Lung (tissue), 12 donors: Measurements from ENCODE around the gene ZNF318. TPM values are rescaled to one million over a fixed set of nuclear protein-coding genes. Genes with fewer than 3 reads are reported as not detected.
"Not testable (repeated sequence)": the region's sequence is repeated elsewhere in the genome, so short reads cannot be mapped to it uniquely, and the experiment has no call there.

Source experiments
- ATAC-seq: fragments of 200-7000 bp; cut with Tn5 transposase; one replicate; pipeline ENCODE4 v1.9.1; 2020; ENCODE audit warnings: moderate number of reproducible peaks; ENCODE audit not compliant: insufficient read depth, low FRiP score
- DNase-seq, 3 donors: peaks; one replicate each; pipeline ENCODE4 v3.0.0-alpha.2; 2013 to 2017
- H3K27ac ChIP-seq, 2 donors: one replicate each; pipeline ENCODE4 v1.5.1; 2013; ENCODE audit warnings: mild to moderate bottlenecking in 2 of 2, moderate library complexity in 2 of 2, control low read depth in 1 of 2, inconsistent platforms in 1 of 2, low read depth in 1 of 2, low read length in 1 of 2
- H3K27me3 ChIP-seq, 3 donors: one replicate each; pipeline ENCODE4 v1.5.1; 2013; ENCODE audit warnings: low read length in 2 of 3; ENCODE audit not compliant: control insufficient read depth in 3 of 3, insufficient read depth in 3 of 3
- H3K36me3 ChIP-seq, 4 donors: one replicate each; pipeline ENCODE4 v1.5.1; 2013; ENCODE audit warnings: low read length in 4 of 4, mild to moderate bottlenecking in 1 of 4, moderate library complexity in 1 of 4; ENCODE audit not compliant: control insufficient read depth in 4 of 4, insufficient read depth in 4 of 4
- H3K4me1 ChIP-seq, 5 donors: one replicate each; pipeline ENCODE4 v1.5.1; 2013; ENCODE audit warnings: low read length in 5 of 5, mild to moderate bottlenecking in 2 of 5, moderate library complexity in 1 of 5; ENCODE audit not compliant: control insufficient read depth in 5 of 5, insufficient read depth in 5 of 5
- H3K4me3 ChIP-seq: one replicate; pipeline ENCODE4 v1.5.1; 2013; ENCODE audit warnings: mild to moderate bottlenecking, control low read depth, moderate library complexity
- H3K9ac ChIP-seq, 2 donors: one replicate each; pipeline ENCODE4 v1.5.1; 2013; ENCODE audit warnings: low read length in 2 of 2, control low read depth in 1 of 2; ENCODE audit not compliant: insufficient read depth in 1 of 2
- H3K9me3 ChIP-seq, 4 donors: one replicate each; pipeline ENCODE4 v1.5.1; 2013; ENCODE audit warnings: low read length in 3 of 4, mild to moderate bottlenecking in 1 of 4, moderate library complexity in 1 of 4; ENCODE audit not compliant: control insufficient read depth in 4 of 4, insufficient read depth in 3 of 4
- WGBS, 2 donors: extraction: QIAGEN DNeasy Blood & Tissue Kit; methylation state at CpG; one replicate each; pipeline ENCODE4 v1.1.7; 2013; 5-methylcytosine and 5-hydroxymethylcytosine counted together
- polyA plus RNA-seq, 2 donors: library from polyadenylated mRNA; stranded (reverse); fragments of 200-250 nt; gene quantifications; one replicate each; pipeline ENCODE4 v1.2.1, GENCODE V29; 2013
- total RNA-seq, 2 donors: library from RNA; depleted of rRNA in 1 of 2; stranded (reverse); fragments of >200 nt in 1 of 2; gene quantifications; one replicate each; pipeline ENCODE4 v1.2.1, GENCODE V29; 2014 to 2021
- TF ChIP-seq, protein P1 (sequence below): IDR thresholded peaks from 2 replicates; pipeline ENCODE4 v1.5.1; 2012; ENCODE audit warnings: mild to moderate bottlenecking; ENCODE audit errors: control extremely low read depth, extremely low read depth
- donor health status: control.
- donor health status: control.
- donor health status: Bipolar disorder and iron deficiency.
- donor health status: healthy.
- donor health status: DM: yes; HTN: yes; CAD: no.

ZNF318 gene
- total and polyA plus RNA-seq, 4 donors = 4.1 to 20.5 (median 8.8) TPM

DNA sequence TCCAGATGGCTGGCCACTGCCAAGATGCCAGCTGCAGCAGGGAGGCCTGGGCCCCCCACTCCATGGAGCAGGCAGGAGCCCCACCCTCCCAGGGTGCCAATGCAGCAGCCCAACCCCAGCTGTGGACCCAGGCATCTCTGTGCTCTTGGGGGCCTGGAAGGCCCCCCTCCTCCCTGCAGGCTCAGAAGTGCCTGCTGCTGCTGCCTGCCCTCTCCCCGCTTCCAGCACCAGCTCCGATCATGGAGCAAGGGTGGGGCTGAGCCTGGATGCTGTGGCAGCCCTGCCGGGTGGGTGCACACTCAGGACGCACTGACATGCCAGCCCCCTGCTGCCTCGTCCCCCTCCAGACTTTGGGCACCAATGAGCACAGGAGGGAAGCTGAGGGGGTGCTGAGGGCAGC lies 43.1 kb upstream of the ZNF318 start:
- Histone ChIP-seq H3K4me1 (peaks cover 0 to 2% (median 0%) of the 10 kb centered on the region in 5 donors), H3K9me3 (no peaks in the 10 kb centered on the region), H3K27me3 (peaks cover 0 to 2% (median 0%) of the 10 kb centered on the region in 3 donors), H3K27ac (no peak overlapping the region), H3K9ac (no peak overlapping the region), H3K4me3 (no peak overlapping the region), H3K36me3 (no peaks in the 10 kb centered on the region)
- ATAC-seq (no peak), DNase-seq (no peak)
- TF ChIP-seq, protein P1, sequence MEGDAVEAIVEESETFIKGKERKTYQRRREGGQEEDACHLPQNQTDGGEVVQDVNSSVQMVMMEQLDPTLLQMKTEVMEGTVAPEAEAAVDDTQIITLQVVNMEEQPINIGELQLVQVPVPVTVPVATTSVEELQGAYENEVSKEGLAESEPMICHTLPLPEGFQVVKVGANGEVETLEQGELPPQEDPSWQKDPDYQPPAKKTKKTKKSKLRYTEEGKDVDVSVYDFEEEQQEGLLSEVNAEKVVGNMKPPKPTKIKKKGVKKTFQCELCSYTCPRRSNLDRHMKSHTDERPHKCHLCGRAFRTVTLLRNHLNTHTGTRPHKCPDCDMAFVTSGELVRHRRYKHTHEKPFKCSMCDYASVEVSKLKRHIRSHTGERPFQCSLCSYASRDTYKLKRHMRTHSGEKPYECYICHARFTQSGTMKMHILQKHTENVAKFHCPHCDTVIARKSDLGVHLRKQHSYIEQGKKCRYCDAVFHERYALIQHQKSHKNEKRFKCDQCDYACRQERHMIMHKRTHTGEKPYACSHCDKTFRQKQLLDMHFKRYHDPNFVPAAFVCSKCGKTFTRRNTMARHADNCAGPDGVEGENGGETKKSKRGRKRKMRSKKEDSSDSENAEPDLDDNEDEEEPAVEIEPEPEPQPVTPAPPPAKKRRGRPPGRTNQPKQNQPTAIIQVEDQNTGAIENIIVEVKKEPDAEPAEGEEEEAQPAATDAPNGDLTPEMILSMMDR = no peak
- WGBS, 2 donors = 75 to 90% methylated on average over 5 of the region's 5 CpGs

DNA sequence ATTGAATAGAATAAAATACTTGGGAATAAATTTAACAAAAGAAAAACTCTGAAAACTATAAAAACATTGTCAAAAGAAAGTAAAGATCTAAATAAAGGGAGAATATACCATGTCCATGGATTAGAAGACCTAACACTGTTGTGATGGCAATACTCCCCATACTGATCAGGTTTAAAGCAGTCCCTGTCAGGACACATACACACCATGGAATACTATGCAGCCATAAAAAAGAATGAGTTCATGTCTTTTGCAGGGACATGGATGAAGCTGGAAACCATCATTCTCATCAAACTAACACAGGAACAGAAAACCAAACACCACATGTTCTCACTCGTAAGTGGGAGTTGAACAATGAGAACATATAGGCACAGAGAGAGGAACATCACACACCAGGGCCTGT lies 41.3 kb upstream of the ZNF318 start:
- not testable (repeated sequence) for H3K4me3 ChIP-seq, H3K9ac ChIP-seq, H3K27ac ChIP-seq, H3K9me3 ChIP-seq, H3K36me3 ChIP-seq, DNase-seq, H3K4me1 ChIP-seq, ATAC-seq, H3K27me3 ChIP-seq
- WGBS, 2 donors = 92 to 97% methylated on average over 1 of the region's 1 CpG

DNA sequence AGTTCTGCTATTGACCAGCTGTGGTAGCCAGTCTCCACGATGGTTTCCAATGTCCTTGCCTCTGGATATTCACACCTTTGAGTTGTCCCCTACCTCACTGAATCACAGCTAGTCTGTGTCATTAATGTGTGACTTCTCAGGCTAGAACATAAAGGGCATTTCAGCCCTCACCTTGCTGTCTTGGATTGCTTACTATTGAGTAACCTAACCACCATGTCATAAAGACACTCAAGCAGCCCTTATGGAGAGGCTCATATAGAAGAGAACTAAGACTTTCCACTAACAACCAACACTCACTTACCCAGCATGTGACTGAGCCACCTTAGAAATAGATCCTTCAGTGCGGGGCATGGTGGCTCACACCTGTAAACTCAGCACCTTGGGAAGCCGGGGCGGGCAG lies 38.8 kb upstream of the ZNF318 start:
- peaks cover 0 to 2% (median 0%) of the 10 kb centered on the region in 4 donors for H3K36me3 ChIP-seq
- H3K27me3 ChIP-seq = no peaks in the 10 kb centered on the region
- no peak overlapping the region for H3K4me3 ChIP-seq
- ATAC-seq (no peak), DNase-seq (no peak)
- TF ChIP-seq, protein P1 = no peak
- no peak overlapping the region for H3K27ac ChIP-seq
- H3K9ac ChIP-seq = no peak overlapping the region
- H3K4me1 ChIP-seq = no peaks in the 10 kb centered on the region
- WGBS, 2 donors = 95% methylated on average over 4 of the region's 4 CpGs
- H3K9me3 ChIP-seq = no peaks in the 10 kb centered on the region

DNA sequence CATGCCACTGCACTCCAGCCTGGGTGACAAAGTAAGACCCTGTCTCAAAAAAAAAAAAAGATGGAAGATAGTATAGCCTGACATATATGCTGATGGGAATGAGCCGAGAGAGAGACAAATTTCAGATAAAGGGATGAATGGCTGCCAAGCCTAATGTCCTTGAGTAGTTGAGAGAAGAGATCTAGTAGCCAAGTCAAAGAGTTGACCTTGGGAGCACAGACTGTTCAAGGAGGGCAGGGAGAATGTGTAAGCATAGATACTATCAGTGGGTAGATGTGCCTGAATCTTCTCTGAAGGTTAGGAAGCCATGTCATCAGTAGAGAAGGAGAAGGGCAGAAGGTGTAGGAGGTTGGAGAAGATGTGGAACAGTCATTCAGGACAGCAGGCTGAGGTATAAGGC lies 37.8 kb upstream of the ZNF318 start:
- Histone ChIP-seq H3K9me3 (no peaks in the 10 kb centered on the region), H3K36me3 (peaks cover 0 to 2% (median 0%) of the 10 kb centered on the region in 4 donors), H3K27me3 (no peaks in the 10 kb centered on the region), H3K4me3 (no peak overlapping the region), H3K9ac (no peak overlapping the region), H3K4me1 (no peaks in the 10 kb centered on the region), H3K27ac (no peak overlapping the region)
- WGBS, 2 donors = 92 to 100% methylated on average over 1 of the region's 1 CpG
- TF ChIP-seq, protein P1 = no peak
- ATAC-seq (no peak), DNase-seq (no peak)
